H9 (cell line): ENCODE data around the gene IDI2. TPM values are rescaled to one million over a fixed set of nuclear protein-coding genes. Genes with fewer than 3 reads are reported as not detected.

Source experiments
- DNase-seq: peaks from one replicate; pipeline ENCODE4 v3.0.0-alpha.2; 2017
- H2AFZ ChIP-seq: one replicate; pipeline ENCODE4 v1.6.1; 2013; ENCODE audit warnings: mild to moderate bottlenecking, low read length, control low read depth, moderate library complexity
- H2AK5ac ChIP-seq: 2 replicates; pipeline ENCODE4 v1.6.1; 2013; ENCODE audit warnings: low read length, control low read depth, mixed read lengths; ENCODE audit not compliant: insufficient read length
- H2BK120ac ChIP-seq: one replicate; pipeline ENCODE4 v1.6.1; 2013; ENCODE audit warnings: low read depth, mild to moderate bottlenecking, low read length, control low read depth, inconsistent platforms; ENCODE audit not compliant: poor library complexity, severe bottlenecking
- H2BK12ac ChIP-seq: 2 replicates; pipeline ENCODE4 v1.6.1; 2013; ENCODE audit warnings: low read length, control low read depth, mixed read lengths, low read depth; ENCODE audit not compliant: insufficient read length
- H2BK15ac ChIP-seq: 2 replicates; pipeline ENCODE4 v1.6.1; 2013; ENCODE audit warnings: low read depth, low read length, control low read depth
- H2BK20ac ChIP-seq: one replicate; pipeline ENCODE4 v1.6.1; 2013; ENCODE audit warnings: low read depth, mild to moderate bottlenecking, low read length, control low read depth, inconsistent platforms; ENCODE audit not compliant: poor library complexity, severe bottlenecking
- H2BK5ac ChIP-seq: 2 replicates; pipeline ENCODE4 v1.6.1; 2013; ENCODE audit warnings: low read length, control low read depth, mixed read lengths; ENCODE audit not compliant: insufficient read length
- H3K14ac ChIP-seq: 2 replicates; pipeline ENCODE4 v1.6.1; 2013; ENCODE audit warnings: low read length, control low read depth; ENCODE audit not compliant: insufficient read depth
- H3K18ac ChIP-seq: 2 replicates; pipeline ENCODE4 v1.6.1; 2013; ENCODE audit warnings: low read depth, mild to moderate bottlenecking, mixed read lengths, low read length, control low read depth; ENCODE audit not compliant: insufficient read length
- H3K23ac ChIP-seq: 2 replicates; pipeline ENCODE4 v1.6.1; 2013; ENCODE audit warnings: low read length, control low read depth, mixed read lengths, low read depth; ENCODE audit not compliant: insufficient read length
- H3K23me2 ChIP-seq: 2 replicates; pipeline ENCODE4 v1.6.1; 2013; ENCODE audit warnings: low read depth, mild to moderate bottlenecking, mixed read lengths, low read length, control low read depth; ENCODE audit not compliant: insufficient read length, poor library complexity, severe bottlenecking
- H3K27ac ChIP-seq: 2 replicates; pipeline ENCODE4 v1.5.1; 2013; ENCODE audit warnings: low read length, control low read depth, mixed read lengths, low read depth; ENCODE audit not compliant: insufficient read length
- H3K27me3 ChIP-seq: 2 replicates; pipeline ENCODE4 v1.6.1; 2013; ENCODE audit warnings: low read length, control low read depth, inconsistent platforms; ENCODE audit not compliant: insufficient read depth
- H3K4ac ChIP-seq: 2 replicates; pipeline ENCODE4 v1.6.1; 2013; ENCODE audit warnings: low read depth, mild to moderate bottlenecking, control low read depth, inconsistent platforms, low read length, moderate library complexity
- H3K4me1 ChIP-seq: 2 replicates; pipeline ENCODE4 v1.6.1; 2013; ENCODE audit warnings: low read length, control low read depth, inconsistent platforms; ENCODE audit not compliant: insufficient read depth
- H3K4me2 ChIP-seq: 2 replicates; pipeline ENCODE4 v1.6.1; 2013; ENCODE audit warnings: low read length, control low read depth, mixed read lengths; ENCODE audit not compliant: insufficient read length, insufficient read depth
- H3K56ac ChIP-seq: 2 replicates; pipeline ENCODE4 v1.6.1; 2013; ENCODE audit warnings: low read depth, mild to moderate bottlenecking, mixed read lengths, low read length, control low read depth; ENCODE audit not compliant: insufficient read length
- H3K79me1 ChIP-seq: 2 replicates; pipeline ENCODE4 v1.6.1; 2013; ENCODE audit warnings: low read depth, mild to moderate bottlenecking, moderate library complexity, low read length, control low read depth, inconsistent platforms; ENCODE audit not compliant: insufficient read depth, poor library complexity, severe bottlenecking
- H3K79me2 ChIP-seq: 2 replicates; pipeline ENCODE4 v1.6.1; 2013; ENCODE audit warnings: low read length, control low read depth, inconsistent platforms; ENCODE audit not compliant: insufficient read depth
- H3K9ac ChIP-seq: 2 replicates; pipeline ENCODE4 v1.6.1; 2013; ENCODE audit warnings: low read length, control low read depth, mixed read lengths; ENCODE audit not compliant: insufficient read length; ENCODE audit errors: extremely low read depth
- H3K9me3 ChIP-seq: one replicate; pipeline ENCODE4 v1.6.1; 2013; ENCODE audit warnings: low read depth, low read length, inconsistent platforms; ENCODE audit not compliant: control insufficient read depth
- H3T11ph ChIP-seq: one replicate; pipeline ENCODE4 v1.6.1; 2013; ENCODE audit warnings: mild to moderate bottlenecking, low read length, control low read depth, inconsistent platforms
- H4K20me1 ChIP-seq: one replicate; pipeline ENCODE4 v1.6.1; 2013; ENCODE audit not compliant: control insufficient read depth, insufficient read length, insufficient read depth
- H4K5ac ChIP-seq: 2 replicates; pipeline ENCODE4 v1.6.1; 2013; ENCODE audit warnings: low read depth, mild to moderate bottlenecking, mixed read lengths, low read length, control low read depth; ENCODE audit not compliant: insufficient read length
- H4K8ac ChIP-seq: replicated peaks from 2 replicates; pipeline ENCODE4 v1.6.1; 2013; ENCODE audit warnings: low read length, control low read depth, mixed read lengths, low read depth; ENCODE audit not compliant: insufficient read length
- H4K91ac ChIP-seq: 2 replicates; pipeline ENCODE4 v1.6.1; 2013; ENCODE audit warnings: low read depth, mild to moderate bottlenecking, moderate library complexity, mixed read lengths, low read length, control low read depth; ENCODE audit not compliant: insufficient read length
- H3K27ac Mint-ChIP-seq, 3 experiments: 2 replicates in 2 of 3; 3 replicates in 1 of 3; pipeline ENCODE4 v1.8.0; 2020 to 2021; ENCODE audit warnings: mixed read lengths in 3 of 3, mild to moderate bottlenecking in 1 of 3, moderate library complexity in 1 of 3
- H3K27me3 Mint-ChIP-seq: 2 replicates; pipeline ENCODE4 v1.8.0; 2021; ENCODE audit warnings: low read depth, mild to moderate bottlenecking, moderate library complexity, mixed read lengths
- H3K36me3 Mint-ChIP-seq, 3 experiments: 2 replicates in 2 of 3; 3 replicates in 1 of 3; pipeline ENCODE4 v1.8.0; 2020 to 2021; ENCODE audit warnings: low read depth in 3 of 3, mixed read lengths in 3 of 3; ENCODE audit not compliant: insufficient read depth in 1 of 3
- H3K4me1 Mint-ChIP-seq, 2 experiments: 2 replicates each; pipeline ENCODE4 v1.8.0; 2020; ENCODE audit warnings: mixed read lengths in 2 of 2
- H3K4me3 Mint-ChIP-seq, 2 experiments: 2 replicates in 1 of 2; 3 replicates in 1 of 2; pipeline ENCODE4 v1.8.0; 2020 to 2021; ENCODE audit warnings: mild to moderate bottlenecking in 2 of 2, mixed read lengths in 2 of 2, moderate library complexity in 1 of 2
- H3K9me3 Mint-ChIP-seq, 2 experiments: 2 replicates in 1 of 2; 3 replicates in 1 of 2; pipeline ENCODE4 v1.8.0; 2020; ENCODE audit warnings: mild to moderate bottlenecking in 2 of 2, mixed read lengths in 2 of 2, moderate library complexity in 1 of 2
- CTCF ChIP-seq: fragments of 200-600 bp; sonication (generic); conservative IDR thresholded peaks from 3 replicates; pipeline ENCODE4 v1.8.0; 2021; ENCODE audit warnings: antibody characterized with exemption, mild to moderate bottlenecking
- WGBS: extraction: QIAGEN DNeasy Blood & Tissue Kit; methylation state at CpG from one replicate; pipeline ENCODE4 v1.1.7; 2013; ENCODE audit warnings: missing lambda C conversion rate, low lambda C conversion rate, mixed read lengths; ENCODE audit not compliant: insufficient read length; ENCODE audit errors: extremely low coverage; 5-methylcytosine and 5-hydroxymethylcytosine counted together
- total RNA-seq: library from RNA; stranded (reverse); gene quantifications from 2 replicates; pipeline ENCODE4 v1.2.1, GENCODE V29; 2021

The IDI2 gene
- total RNA-seq, 1 experiment from 2014 or later = not detected

- H3K27me3 Mint-ChIP-seq = no peaks in the 10 kb centered on the region
- Histone ChIP-seq H3K4ac (no peak within 1 kb of the TSS; the same call in 1 of the 2 replicates), H2BK20ac (no peak within 1 kb of the TSS), H4K91ac (no peak within 1 kb of the TSS), H3K56ac (no peak within 1 kb of the TSS), H3T11ph (no peak within 1 kb of the TSS), H3K23ac (no peak within 1 kb of the TSS), H3K4me1 (no peaks in the 10 kb centered on the region; the same call in 1 of the 2 replicates), H3K23me2 (peaks cover 10% of the 10 kb centered on the region), H3K9me3 (no peaks in the 10 kb centered on the region), H3K27me3 (no peaks in the 10 kb centered on the region), H2BK15ac (no peak within 1 kb of the TSS), H2AFZ (no peak within 1 kb of the TSS), H4K8ac (no peak within 1 kb of the TSS), H2BK120ac (no peak within 1 kb of the TSS), H3K9ac (peak within 1 kb of the TSS; percentile 89), H3K14ac (peak within 1 kb of the TSS; percentile 60), H2BK12ac (no peak within 1 kb of the TSS), H3K79me2 (peaks cover 28% of the 10 kb centered on the region; the same call in 1 of the 2 replicates), H2AK5ac (no peak within 1 kb of the TSS), H3K27ac (no peak within 1 kb of the TSS), H3K4me2 (peak within 1 kb of the TSS; percentile 83), H4K5ac (no peak within 1 kb of the TSS), H4K20me1 (peaks cover 2% of the 10 kb centered on the region), H2BK5ac (no peak within 1 kb of the TSS), H3K79me1 (peaks cover 8% of the 10 kb centered on the region), H3K18ac (peak within 1 kb of the TSS; percentile 63)
- no peak; the same call in 2 of the 3 replicates for TF ChIP-seq CTCF
- H3K36me3 Mint-ChIP-seq = peaks cover 28 to 35% (median 30%) of the 10 kb centered on the region in 3 experiments
- peak; percentile 97 for DNase-seq
- H3K9me3 Mint-ChIP-seq = no peaks in the 10 kb centered on the region
- H3K4me1 Mint-ChIP-seq = peaks cover 12 to 20% of the 10 kb centered on the region in 2 experiments
- H3K27ac Mint-ChIP-seq = peak within 1 kb of the TSS; percentile 81 to 98 (median 97)
- H3K4me3 Mint-ChIP-seq = peak within 1 kb of the TSS; percentile 95 to 98
- no CpG with 5 or more reads among the region's 74 CpGs for WGBS
Measured at GRCh38 chr10:987870-988666, 37.6 kb downstream of the IDI2 start, which contains the start of gene GTPBP4. GTPBP4 (plus strand) TSS chr10:988434; CDS start chr10:988480, 46 bp downstream.
